GM12891 (cell line): Measurements from ENCODE around the gene PPOX.

Experiments
- PAX5 ChIP-seq: IDR thresholded peaks from 2 replicates; pipeline ENCODE4 v1.6.1; 2011; ENCODE audit warnings: low read length, moderate library complexity, mild to moderate bottlenecking; ENCODE audit not compliant: insufficient read depth, severe bottlenecking
- POLR2A ChIP-seq: IDR thresholded peaks from 2 replicates; pipeline ENCODE4 v1.6.1; 2011; ENCODE audit warnings: low read depth, low read length, control low read depth
- POLR2AphosphoS5 ChIP-seq: IDR thresholded peaks from 2 replicates; pipeline ENCODE4 v1.6.1; 2011; ENCODE audit warnings: low read depth, low read length, control low read depth
- SPI1 ChIP-seq: IDR thresholded peaks from 2 replicates; pipeline ENCODE4 v1.6.1; 2011; ENCODE audit warnings: low read depth, low read length, control low read depth
- TAF1 ChIP-seq: IDR thresholded peaks from 2 replicates; pipeline ENCODE4 v1.6.1; 2011; ENCODE audit warnings: low read depth, low read length, control low read depth

DNA sequence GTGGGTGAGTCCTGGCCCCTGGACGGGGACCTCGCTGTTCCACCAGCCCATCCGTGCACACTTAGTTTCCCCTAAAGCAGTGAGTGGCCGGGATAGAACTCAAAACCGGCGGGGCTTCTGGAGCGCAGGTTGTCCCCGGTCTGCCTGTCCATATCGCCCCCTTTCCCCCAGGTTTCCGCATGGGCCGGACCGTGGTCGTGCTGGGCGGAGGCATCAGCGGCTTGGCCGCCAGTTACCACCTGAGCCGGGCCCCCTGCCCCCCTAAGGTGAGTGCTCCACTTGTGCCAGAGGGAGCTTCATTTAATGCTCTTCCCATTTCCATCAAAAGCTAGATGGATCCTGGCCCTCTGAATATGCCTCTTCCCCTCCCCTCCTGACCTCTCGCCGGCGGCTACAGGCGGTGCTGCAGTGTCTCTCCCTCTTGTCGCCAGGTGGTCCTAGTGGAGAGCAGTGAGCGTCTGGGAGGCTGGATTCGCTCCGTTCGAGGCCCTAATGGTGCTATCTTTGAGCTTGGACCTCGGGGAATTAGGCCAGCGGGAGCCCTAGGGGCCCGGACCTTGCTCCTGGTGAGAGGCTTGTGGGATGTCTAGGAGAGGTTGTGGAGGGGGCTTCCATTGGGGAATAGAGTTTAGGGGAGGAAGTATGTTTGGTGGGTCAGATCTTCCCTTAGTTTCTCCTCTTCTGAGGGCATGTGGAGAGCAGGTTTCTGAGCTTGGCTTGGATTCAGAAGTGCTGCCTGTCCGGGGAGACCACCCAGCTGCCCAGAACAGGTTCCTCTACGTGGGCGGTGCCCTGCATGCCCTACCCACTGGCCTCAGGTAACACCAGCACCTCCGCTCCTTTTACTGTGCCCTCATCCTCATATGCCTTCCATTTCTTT is 683 bp downstream of the PPOX start:
- no peak for TF ChIP-seq POLR2A
- no peak for TF ChIP-seq POLR2AphosphoS5
- TF ChIP-seq PAX5: no peak
- TF ChIP-seq TAF1: no peak
- TF ChIP-seq SPI1: no peak
